HUDEP-2 (cell line): ENCODE measurements around the gene SUFU.
A peak's percentile ranks its signal among the peaks of the same experiment; 100 is the strongest.
"Not testable (repeated sequence)": the region's sequence is repeated elsewhere in the genome, so short reads cannot be mapped to it uniquely, and the experiment has no call there.

Experiments
- DNase-seq, 76 experiments: peaks; one replicate each; lab custom pipeline; 2025; ENCODE audit not compliant: unreplicated experiment in 76 of 76; lab: John Stamatoyannopoulos, UW

The SUFU gene

DNA sequence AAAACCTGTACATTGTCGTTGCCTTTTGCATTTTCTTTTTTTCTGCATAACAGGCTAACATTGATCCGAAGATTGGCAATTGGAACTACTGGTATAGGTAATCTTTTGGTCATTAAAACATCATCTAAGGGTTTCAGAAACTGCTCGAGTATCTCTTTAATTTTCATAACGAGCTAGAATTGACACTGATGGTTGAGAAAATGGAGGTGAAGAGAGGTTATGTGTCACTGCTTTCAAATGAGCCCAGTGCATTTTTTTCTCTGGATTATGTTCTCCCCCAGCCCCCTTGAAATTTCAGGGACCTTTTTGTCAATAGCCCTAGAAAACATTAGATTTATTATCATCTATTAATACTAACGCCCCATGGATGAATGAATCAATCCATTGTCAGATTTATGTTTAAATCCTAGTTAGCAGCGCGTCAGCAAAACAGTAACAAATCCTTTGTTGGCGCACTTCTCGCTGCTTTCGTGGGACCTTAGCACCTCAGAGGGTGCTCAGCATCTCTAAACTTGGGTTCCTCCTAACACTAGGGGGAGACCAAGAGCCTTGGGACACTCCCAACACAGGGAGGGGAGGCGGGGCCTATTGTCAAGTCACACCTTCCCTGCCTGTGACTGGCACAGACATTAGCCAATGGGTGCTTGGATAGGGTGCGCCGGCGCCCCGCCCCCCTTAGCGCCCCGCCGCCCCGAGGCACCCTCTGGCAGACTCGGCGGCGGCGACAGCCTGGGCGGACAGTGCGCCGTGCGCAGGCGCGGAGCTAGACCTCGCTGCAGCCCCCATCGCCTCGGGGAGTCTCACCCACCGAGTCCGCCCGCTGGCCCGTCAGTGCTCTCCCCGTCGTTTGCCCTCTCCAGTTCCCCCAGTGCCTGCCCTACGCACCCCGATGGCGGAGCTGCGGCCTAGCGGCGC lies at the start of gene SUFU:
Gene SUFU, plus strand, starts transcription at position 709 of the 915 bp plus-strand sequence. Its CDS starts 181 bp downstream, at position 890.
- peak in 75 of 76 experiments; percentile 26 to 99 (median 96) for DNase-seq

DNA sequence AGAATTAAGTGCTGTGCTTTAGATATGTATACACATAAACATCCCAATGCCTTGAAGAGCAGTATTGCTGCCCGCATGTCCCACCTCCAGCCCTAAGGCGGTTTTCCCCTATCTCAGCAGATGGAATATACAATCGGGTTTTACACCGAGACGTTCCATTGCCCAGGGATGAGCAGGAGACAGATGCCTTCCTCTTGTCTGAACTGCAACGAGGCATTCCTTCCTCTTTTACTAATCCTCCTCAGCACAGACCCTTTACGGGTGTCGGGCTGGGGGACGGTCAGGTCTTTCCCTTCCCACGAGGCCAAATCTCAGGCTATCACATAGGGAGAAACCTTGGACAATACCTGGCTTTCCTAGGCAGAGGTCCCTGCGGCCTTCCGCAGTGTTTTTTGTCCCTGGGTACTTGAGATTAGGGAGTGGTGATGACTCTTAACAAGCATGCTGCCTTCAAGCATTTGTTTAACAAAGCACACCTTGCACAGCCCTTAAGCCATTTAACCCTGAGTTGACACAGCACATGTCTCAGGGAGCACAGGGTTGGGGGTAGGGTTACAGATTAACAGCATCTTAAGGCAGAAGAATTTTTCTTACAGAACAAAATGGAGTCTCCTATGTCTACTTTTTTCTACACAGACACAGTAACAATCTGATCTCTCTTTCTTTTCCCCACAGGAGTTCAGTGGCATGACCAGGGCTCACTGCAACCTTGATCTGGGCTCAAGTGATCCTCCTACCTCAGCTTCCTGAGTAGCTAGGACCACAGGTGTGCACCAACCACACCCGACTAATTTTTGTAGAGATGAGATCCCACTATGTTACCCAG lies 48.9 kb upstream of the SUFU start:
- DNase-seq = not testable (repeated sequence)

DNA sequence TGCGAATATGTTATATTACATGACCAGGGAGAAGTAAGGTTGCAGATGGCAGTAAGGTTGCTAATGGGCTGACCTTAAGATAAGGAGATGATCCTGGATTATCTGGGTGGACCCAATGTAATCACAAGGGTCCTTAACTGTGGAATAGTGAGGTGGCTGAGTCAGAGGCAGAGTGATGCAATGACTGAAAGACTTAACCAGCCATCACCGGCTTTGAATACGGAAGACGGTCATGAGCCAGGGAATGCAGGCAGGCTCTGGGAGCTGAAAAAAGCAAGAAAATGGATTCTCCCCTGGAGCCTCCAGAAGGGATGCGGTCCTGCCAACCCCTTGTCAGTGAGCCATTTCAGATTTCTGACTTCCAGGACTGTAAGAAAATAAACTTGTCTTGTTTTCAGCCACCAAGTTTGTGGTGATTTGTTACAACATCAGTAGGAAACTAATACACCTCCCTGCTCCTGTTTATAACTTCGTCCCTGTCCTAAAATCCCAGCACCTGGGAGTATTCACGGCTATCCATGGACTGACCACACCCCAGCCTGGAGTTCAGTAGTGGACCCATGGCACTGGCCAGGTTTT lies 47.8 kb upstream of the SUFU start:
- DNase-seq = peak in 11 of 76 experiments; percentile 12 to 49 (median 27)

DNA sequence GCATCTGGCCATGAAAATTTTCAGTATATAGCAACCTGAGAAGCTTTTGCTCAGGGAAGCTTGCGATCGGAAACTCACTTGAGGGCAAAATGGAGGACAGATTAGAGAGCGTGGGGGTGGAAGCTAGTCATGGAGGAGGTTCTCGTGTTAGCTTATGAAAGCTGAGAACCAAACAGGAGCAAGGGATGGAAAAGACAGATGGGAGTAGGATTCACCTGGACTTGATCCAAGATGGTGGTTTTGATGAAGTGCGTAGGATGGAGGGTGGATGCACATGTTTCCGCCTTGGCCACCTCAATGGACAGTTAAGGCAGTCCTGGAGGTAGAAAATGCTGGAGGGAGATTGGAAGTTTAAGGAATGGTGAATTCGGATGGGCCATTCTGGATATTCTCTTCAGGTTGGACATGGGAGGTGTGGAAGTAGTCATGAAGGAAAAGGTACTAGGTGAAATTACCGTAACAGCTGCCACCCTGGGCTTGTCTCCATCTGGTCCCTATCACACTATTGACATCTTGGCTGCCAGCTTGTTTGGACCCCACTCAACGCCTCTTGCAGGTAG lies 46.1 kb upstream of the SUFU start:
- no peak for DNase-seq

DNA sequence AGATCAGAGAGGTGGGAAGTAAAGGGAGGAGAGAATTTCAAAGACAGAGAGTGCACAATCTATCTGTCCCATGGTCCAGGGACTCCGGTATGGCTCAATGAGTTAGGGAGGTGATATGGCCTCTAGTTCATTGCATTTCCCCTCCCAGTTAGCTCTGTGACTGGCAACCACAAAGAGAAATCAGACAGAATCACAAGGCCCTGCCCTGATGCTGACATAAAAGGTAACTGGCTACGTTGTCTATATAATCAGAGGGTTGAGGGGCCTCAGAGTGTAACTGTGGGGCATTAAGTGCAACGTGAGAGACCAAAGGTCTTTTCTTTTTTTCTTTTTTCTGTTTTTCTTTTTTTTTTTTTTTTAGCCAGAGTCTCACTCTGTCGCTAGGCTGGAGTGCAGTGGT lies 45.1 kb upstream of the SUFU start:
- DNase-seq = no peak

DNA sequence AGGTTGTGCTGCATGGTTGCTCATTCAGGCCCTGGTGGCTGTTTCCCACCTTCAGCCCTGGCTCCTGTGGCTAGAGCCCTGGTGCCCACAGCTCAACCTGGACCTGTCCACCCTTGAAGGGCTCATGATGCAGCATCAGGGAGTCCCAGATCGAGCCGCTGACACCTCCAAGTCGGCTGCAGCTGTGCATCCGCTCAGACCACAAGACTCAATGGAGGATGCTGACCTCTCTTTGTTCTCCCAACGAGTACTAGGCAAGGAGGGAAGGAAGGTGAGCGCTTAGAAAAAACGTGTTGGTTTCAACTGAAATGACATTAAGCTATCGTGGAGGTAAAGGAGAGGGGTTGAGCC lies 43.0 kb upstream of the SUFU start:
- no peak for DNase-seq

DNA sequence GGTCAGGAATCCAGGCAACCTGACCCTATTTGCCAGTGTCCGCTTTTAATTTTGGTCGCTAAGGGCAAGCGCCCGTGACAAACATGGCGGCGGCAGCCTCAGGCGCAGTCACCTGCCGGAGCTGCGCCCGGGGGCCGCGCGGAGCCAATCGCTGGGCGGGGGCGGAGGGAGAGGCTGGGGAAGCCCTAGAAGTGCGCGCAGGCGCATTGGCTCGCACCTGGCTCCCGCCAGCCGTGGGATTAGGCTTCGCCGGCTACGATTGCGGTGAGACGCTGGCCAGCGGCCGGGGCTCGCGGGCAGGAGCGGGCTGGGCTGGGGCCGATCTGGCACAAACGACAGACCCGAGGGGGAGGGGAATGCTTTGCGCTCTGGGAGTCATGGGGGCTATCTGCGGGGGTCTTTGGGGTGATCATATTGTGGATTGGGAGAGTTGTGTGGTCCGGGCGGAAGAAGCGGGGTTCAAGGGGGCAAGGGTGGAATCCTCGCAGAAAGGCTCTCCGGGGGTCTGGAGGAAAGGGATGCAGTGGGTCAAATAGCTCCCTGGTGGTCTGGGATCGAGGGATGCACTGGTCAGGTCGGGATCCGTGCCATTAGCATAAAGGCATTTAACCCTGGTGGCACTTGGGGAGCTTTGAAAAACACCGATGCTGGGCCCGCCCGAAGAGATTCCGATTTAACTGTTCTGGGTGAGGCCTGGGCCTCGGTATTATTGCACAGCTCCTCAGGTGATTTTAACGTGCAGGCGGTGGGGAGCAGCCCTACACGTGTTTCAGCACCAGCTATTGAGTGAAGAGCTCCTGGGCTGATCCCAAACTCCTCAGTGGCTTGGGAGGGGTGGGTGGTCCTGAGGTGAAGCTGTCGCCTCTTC lies 42.4 kb upstream of the SUFU start:
- peak in 74 of 76 experiments; percentile 24 to 93 (median 84) for DNase-seq

DNA sequence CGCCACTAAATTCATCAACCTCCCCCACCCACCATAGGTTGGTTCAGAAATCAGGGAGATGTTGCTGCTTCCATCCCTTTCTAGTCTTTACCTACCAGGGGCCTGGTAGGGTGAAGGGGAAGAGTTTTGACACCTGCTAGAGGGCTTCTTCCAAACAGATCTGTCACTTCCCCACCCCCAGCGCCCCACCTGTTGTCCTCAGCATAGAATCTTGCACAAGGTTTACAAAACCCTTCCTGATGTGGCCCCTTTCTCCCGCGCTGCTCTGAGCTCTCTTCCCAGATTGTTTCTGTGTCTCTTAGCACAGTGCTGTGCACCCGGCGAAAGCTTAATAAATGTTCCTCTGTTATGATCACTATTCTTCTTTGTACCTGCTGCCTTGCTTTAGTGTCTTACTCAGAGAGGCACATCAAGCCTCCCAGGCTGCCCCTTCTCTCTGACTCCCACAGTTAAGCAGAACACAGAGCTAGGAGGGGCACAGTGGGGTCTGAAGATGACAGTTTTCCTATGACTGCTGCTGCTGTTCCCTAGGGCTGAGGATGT lies 41.2 kb upstream of the SUFU start:
- no peak for DNase-seq

DNA sequence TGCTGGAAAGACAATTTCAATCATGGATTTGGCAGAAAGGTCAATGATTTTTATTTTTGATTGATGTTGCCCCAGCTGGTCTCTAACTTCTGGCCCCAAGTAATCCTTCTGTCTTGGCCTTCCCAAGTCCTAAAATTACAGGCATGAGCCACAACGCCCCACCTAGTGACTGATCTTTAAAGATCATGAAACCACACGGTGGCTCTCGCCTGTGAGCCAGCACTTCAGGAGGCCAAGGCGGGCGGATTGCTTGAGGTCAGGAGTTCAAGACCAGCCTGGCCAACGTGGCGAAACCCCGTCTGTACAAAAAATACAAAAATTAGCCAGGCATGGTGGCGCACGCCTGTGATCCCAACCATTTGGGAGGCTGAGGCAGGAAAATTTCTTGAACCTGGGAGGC lies 39.8 kb upstream of the SUFU start:
- no peak for DNase-seq

DNA sequence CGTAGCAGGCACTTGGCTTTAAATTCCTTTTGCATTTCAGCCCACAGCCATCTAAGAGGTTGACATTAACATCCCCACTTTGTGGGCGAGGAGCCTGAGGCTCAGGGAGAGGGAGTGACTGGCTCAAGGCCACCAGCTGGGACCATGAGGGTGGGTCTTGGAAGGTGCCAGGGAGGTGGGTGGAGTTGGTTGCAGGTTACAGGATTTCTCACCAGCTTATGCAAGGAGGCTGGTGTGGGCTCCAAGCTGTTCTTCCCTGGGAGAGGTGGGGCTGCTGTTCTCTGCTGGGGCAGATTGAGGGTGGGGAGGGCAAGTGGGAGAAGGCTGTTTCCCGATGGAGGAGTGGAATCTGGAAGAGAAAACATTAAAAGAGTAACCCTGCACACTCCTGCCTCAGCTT lies 38.3 kb upstream of the SUFU start:
- no peak for DNase-seq

DNA sequence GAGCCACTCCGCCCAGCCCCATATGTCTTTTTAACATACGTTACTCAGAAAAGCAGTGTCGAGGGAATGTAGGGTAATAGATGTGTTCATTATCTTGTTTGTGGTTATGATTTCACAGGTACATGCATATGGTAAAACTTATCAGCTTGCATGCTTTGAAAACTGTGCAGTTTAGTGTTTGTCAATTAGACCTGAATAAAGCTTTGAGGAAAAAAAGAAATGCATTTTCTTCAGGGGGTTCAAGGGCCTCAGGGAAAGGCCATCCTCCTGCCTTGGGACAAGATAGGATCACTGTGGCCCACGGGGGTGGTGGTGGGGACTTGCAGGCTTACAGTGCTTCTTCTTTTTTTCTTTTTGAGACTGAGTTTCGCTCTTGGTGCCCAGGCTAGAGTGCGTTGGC lies 36.5 kb upstream of the SUFU start:
- no peak for DNase-seq

DNA sequence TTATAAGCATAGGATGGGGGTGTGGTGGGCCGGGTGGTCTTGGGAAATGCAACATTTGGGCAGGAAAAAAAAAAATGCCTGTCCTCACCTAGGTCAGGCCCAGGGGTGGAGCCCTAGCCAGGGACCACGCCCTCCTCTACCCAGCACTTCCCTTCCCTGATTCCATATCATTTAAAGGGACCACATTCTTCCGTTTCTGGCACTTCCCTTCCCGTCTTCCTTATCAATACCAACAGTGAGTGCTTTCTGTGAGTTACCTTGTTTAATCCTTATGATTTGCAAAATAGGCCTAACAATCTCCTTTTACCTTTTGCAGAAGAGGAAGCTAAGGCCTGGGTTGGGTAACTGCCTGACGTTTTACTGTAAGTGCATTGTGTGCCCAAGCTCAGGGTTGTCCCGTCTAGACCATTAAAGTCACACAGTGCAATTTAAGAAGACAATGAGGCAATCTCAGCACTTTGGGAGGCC lies 35.8 kb upstream of the SUFU start:
- peak in 11 of 76 experiments; percentile 6 to 23 (median 11) for DNase-seq

DNA sequence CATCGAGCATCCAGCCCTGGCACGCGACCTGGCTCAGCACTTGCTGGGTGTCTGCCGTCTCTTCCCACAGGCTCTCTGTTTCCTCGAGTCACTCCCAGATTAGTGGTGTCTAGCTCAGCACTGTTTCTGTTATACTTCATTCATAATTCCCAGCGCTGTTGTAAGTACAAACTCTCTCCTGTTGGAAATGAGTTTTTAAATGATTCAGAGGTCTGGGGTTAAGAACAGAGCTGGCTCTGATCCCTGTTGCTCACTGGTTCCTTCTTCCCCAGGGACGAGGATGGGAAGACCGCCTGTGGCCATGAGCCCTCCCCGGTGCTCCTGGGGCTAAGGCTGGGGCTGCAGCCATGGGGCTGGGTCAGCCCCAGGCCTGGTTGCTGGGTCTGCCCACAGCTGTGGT lies 35.1 kb upstream of the SUFU start:
- no peak for DNase-seq

DNA sequence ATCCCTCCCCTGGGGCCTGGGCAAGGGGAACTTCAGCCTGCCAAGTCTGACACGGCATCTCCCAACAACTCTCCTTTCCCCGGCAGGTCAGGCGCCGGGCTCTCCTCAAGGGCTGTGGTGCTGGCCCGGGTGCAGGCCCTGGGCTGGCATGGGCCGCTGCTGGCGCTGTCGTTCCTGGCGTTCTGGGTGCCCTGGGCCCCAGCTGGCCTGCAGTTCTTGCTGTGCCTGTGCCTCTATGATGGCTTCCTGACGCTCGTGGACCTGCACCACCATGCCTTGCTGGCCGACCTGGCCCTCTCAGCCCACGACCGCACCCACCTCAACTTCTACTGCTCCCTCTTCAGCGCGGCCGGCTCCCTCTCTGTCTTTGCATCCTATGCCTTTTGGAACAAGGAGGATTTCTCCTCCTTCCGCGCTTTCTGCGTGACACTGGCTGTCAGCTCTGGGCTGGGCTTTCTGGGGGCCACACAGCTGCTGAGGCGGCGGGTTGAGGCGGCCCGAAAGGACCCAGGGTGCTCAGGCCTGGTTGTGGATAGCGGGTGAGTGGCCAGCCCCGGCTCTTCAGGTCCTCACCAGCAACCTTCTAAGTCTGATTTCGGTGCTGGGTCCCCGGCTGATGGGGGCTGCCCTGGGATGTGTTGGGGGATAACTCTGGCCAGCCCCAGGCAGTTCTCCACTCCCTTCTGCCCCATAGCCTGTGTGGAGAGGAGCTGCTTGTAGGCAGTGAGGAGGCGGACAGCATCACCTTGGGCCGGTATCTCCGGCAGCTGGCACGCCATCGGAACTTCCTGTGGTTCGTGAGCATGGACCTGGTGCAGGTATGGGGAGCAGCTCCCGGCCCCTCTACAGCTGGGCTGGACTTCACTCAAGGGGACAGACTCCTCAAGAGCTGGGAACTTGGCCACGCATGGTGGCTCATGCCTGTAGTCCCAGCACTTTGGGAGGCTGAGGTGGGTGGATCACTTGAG lies 32.9 kb upstream of the SUFU start:
- no peak for DNase-seq

DNA sequence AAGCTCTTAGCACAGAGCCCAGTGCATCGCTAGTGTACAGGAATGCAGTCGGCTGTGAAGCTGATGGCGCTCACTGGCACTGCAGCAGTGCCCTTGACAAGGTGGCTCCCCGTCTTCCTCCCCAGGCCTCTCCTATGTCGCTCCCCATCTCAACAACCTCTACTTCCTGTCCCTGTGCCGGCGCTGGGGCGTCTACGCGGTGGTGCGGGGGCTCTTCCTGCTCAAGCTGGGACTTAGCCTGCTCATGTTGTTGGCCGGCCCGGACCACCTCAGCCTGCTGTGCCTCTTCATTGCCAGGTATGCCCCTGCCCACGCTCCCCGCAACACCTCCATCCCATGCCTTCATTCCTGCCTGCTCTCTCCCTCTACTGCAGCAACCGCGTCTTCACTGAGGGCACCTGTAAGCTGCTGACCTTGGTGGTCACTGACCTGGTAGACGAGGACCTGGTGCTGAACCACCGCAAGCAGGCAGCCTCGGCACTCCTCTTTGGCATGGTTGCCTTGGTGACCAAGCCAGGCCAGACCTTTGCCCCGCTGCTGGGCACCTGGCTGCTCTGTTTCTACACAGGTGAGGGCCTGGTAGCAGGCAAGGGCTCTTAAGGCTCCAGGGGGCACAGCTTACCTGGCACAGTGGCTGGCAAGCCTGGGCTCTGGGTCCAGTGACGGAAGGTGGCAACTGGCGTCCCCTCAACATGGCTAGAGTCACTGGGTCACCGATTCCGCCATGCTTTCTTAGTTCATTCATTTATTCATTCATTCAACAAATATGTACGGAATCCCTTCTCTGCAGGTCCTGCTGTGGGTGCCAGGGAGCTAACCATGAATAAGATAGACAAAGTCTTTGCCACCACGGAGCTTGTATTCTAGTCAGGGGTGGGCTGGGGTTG lies 30.1 kb upstream of the SUFU start:
- DNase-seq = no peak

DNA sequence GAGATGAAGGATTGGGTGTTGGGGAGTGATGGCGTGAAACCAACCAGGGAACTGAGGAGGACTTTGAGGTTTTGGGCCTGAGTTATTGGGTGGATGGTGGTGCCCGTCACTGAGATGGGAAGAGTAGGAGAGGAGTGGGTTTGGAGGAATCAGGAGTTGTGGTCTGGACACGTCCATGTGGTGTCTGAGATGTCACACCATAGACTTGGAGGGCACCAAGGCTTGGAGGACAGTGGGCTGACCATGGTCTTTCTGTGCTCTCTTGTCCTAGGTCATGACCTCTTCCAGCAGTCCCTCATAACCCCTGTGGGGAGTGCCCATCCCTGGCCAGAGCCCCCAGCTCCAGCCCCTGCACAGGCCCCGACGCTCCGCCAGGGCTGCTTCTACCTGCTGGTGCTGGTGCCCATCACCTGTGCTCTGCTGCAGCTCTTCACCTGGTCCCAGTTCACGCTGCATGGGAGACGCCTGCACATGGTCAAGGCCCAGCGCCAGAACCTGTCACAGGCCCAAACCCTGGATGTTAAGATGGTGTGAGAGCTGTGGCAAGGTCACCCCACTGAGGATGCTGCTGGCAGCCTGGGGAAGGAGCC lies 28.2 kb upstream of the SUFU start:
- DNase-seq = no peak

DNA sequence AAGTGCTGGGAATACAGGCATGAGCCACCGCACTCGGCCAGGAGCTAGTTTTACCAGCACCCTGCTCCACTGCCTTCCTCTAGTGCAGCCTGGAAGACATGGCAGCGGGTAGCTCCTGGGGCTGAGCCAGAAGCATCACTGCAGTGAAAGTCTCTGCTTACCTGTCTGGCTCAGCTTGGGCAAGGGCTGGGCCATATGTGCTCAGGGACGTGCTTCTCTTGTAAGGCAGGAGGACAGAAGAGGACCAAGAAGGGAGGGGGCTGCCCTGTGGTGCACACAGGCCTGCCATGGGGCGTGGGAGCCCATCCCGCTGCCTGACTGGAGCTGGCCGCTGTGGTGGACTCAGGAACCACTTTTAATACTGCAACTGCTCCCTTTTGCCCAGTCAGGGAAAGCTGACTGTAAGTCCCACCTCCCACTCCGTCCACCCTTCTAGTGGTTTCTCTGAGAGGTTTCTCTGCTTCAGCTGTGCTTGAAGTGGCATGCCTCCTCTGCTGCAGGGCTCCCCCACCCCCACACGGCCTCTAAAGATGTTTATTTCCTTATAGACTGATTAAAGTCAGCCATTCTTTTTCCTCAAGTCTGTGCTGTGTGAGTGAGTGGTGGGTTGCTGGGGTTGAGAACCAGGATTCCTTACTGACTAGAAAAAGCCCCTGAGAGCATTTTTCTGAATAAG lies 27.2 kb upstream of the SUFU start:
- DNase-seq = no peak
